ENCODE data around the gene CDC20B.
"Not testable (repeated sequence)": the region's sequence is repeated elsewhere in the genome, so short reads cannot be mapped to it uniquely, and the experiment has no call there.

Gene CDC20B

GRCh38 chr5:55159763-55160492 lies 13.0 kb downstream of the CDC20B start, which contains the start of gene GPX8:
Gene GPX8, plus strand, starts transcription at chr5:55160171. Its CDS starts 22 bp downstream, at chr5:55160193.
- peak; percentile 15 to 70 for DNase-seq

GRCh38 chr5:55154873-55155272 lies 18.1 kb downstream of the CDC20B start:
- no peak for DNase-seq

- no peak for DNase-seq
Measured at GRCh38 chr5:55151923-55152842, 20.8 kb downstream of the CDC20B start.

- DNase-seq: no peak
Measured at GRCh38 chr5:55149308-55149795, 23.6 kb downstream of the CDC20B start.

GRCh38 chr5:55146543-55147151 lies 26.3 kb downstream of the CDC20B start:
- DNase-seq: peak; percentile 85 to 88

GRCh38 chr5:55146080-55146479 lies 26.9 kb downstream of the CDC20B start:
- no peak for DNase-seq

GRCh38 chr5:55143624-55144023 lies 29.4 kb downstream of the CDC20B start:
- DNase-seq: no peak

- peak; percentile 27 to 38 for DNase-seq
Measured at GRCh38 chr5:55141945-55142690, 30.9 kb downstream of the CDC20B start.

GRCh38 chr5:55140908-55141665 lies 31.9 kb downstream of the CDC20B start:
- no peak for DNase-seq

- DNase-seq: no peak
Measured at GRCh38 chr5:55136521-55136920, 36.5 kb downstream of the CDC20B start.

GRCh38 chr5:55134053-55134722 lies 38.8 kb downstream of the CDC20B start:
- DNase-seq: peak in 1 of 2 donors; percentile 9

- no peak for DNase-seq
Measured at GRCh38 chr5:55123365-55123764, 49.6 kb downstream of the CDC20B start.

- no peak for DNase-seq
Measured at GRCh38 chr5:55114061-55114460, 58.9 kb downstream of the CDC20B start.

- no peak for DNase-seq
Measured at GRCh38 chr5:55113327-55113726, 59.6 kb downstream of the CDC20B start.

GRCh38 chr5:55110217-55110616 lies 62.8 kb downstream of the CDC20B start:
- no peak for DNase-seq

- no peak for DNase-seq
Measured at GRCh38 chr5:55108661-55109060, 64.3 kb downstream of the CDC20B start.

- DNase-seq: not testable (repeated sequence)
Measured at GRCh38 chr5:55105976-55106375, 67.0 kb downstream of the CDC20B start.

GRCh38 chr5:55104946-55105701 lies 67.9 kb downstream of the CDC20B start:
- peak in 1 of 2 donors; percentile 12 for DNase-seq

- peak in 1 of 2 donors; percentile 30 for DNase-seq
Measured at GRCh38 chr5:55104036-55104772, 68.8 kb downstream of the CDC20B start.
